Measurements from ENCODE around the gene ADAMTS18.
A peak's percentile ranks its signal among the peaks of the same experiment; 100 is the strongest.

Gene ADAMTS18

DNA sequence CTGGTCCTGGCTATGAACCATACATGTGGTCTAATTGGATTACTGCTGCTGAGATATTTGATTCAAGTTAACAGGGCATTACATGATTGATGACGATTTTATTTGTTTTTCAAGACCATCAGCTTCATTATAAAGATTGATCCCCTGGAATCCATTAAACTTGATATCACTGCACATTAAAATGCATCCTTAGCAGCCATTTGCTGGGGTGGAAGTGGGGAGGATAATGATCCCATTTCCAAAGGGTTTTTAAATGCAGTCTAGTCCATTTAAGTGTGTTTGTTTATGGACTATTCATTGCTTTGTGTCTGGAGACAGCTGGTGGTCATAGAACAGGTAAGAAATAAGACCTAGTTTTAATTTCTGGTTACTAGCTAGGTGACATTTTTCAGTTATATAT lies 40.9 kb downstream of the ADAMTS18 start:
- DNase-seq: no peak

DNA sequence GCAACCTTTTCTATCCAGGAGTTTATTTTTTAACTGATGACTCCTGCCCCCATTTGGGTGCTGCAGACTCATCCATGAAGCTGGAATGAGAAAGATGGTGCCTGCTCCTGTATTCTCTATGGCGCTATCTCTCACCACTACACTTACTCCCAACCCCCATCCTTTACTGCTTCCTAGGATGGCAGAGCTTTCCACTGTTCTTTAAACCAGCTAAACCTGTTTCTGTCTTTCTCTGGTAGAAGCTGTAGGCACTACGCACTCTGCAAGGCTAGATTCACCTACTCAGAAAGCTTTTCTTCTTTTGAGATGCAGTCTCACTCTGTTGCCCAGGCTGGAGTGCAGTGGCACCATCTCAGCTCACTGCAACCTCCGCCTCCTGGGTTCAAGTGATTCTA lies 47.0 kb downstream of the ADAMTS18 start:
- no peak for DNase-seq

DNA sequence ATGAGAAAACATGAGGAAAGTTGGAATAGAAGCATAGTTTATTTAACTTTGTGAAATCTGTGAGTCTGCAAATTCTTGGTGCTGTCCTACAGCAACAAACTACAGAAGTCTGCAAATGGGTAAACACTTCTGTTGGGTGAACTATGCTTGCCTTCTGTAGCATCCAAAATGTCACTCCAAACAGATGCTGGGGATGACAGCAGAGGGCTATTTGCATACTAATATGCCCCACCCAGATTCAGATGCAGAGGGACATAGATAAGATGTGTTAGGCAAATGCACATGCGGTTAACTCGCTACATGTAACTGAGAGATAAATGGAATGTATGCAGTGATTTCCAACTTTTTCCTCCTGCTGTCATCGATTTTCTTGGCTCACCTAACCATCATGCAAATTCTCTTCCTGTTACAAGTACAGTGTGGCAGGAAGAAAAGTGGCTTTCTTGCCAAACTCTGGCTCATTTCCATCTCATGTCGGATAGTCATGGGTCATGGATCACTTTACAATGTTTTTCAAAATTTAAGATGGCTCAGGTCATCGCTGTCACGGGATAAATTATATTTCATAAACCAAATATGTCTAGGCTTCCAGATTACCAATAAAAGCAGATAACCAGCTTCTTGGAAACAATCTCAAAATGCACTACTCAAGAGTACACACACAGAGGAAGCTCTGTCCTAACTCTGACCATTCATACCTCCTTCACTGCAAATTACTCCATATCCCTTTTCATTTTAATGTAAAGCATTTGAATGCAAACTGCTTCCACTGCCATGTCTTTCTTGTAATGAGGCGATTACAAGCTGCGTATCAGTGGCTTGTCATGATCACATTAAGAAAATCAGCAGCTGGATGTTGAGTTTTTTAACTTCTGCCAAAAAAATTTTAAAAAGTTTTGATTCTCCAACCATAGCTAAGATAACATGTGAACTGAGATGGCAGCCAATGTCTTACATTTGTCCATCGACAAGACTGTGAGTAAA lies 47.7 kb downstream of the ADAMTS18 start:
- no peak for DNase-seq

DNA sequence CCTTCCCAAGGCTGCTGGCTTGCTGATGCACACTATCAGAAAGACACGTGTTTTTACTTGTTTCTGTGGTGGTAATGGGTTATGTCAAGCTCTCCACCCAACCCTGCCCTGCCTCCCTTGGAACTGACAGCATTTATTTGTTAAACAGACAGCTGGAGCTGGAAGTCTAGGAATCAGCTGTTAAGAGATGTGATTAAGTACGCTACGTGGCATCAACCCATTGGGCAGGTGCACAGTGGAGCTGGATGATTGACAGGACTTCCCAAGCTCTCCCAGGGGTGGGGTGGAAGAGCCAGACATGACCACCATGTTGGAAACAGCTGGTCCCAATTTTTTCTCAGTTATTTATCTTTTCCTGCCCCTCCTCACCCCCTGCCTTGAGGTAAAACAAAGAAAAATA lies 49.4 kb downstream of the ADAMTS18 start:
- DNase-seq: no peak

DNA sequence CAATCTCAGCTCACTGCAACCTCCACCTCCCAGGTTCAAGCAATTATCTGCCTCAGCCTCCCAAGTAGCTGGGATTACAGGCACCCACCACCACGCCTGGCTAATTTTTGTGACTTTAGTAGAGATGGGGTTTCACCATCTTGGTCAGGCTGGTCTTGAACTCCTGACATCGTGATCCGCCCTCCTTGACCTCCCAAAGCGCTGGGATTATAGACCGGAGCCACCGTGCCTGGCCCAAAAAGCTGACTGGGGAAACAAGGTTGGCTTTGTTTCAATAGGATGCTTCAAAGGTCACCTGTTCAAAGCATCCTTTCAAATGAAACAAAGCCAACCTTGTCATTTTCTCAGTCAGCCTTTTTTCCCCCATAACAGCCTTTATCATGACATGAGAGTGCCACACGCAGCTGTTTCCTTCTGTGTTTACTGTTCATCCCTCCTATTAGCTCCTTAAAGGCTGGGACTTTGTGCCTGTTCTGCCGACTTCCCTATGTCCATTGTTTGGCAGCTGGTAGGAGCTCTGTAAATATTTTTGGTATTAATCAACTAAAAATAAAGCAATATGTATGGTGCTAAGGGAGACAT lies 51.1 kb downstream of the ADAMTS18 start:
- DNase-seq: no peak

DNA sequence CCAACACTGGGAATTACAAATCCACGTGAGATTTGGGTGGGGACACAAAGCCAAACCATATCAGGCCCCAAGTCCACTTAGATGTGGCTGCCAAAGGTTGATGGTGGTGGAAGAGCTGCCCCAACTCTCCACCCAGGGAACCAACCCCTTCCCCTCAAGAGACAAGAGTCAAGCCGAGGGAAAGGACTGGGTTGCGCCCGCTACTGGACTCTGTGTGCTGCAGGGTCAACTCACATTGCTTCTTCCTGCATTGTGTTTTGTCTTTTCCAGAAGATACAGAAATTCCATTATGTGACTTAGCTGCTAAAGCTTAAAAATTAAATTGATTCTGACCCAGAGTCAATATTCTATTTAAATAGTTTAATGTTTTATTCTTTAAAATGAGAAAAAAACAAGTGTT lies 58.5 kb downstream of the ADAMTS18 start:
- peak; percentile 37 for DNase-seq

DNA sequence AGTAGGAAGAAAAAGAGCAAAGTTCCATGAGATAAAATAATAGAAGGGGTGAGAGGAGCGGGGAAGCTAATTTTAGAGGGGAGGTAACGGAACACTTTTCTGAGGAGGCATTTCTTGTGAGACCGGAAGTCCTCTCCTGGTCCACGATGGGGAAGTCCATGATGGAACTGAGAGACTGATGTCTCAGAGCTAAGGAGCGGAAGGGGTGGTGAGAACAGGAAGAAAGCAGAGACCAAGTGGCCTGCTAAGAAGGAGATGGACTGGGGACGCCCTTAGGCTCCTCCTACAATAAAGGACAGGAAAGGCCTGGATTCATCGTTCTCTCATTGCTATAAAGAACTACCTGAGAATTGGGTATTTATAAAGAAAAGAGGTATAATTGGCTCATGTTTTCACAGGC lies 59.4 kb downstream of the ADAMTS18 start:
- DNase-seq: no peak

DNA sequence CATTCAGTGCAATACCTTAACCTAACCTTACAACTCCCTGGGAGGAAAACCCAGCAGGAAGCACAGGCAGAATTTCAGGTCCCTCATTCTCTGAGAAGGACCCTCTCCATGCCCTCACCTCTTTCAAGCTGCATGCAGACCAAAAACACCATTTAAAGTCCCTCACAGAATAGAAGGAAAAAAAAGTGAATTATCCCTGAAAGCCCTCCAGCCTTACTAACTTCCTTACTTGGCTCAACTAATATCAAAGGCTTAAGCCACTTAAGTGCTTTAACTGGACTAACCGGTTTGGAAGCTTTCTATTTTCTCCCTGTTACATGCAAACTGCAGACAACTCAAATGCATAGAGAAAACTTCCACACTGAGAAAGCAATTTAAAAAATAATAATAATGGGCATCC lies 60.5 kb downstream of the ADAMTS18 start:
- no peak for DNase-seq

DNA sequence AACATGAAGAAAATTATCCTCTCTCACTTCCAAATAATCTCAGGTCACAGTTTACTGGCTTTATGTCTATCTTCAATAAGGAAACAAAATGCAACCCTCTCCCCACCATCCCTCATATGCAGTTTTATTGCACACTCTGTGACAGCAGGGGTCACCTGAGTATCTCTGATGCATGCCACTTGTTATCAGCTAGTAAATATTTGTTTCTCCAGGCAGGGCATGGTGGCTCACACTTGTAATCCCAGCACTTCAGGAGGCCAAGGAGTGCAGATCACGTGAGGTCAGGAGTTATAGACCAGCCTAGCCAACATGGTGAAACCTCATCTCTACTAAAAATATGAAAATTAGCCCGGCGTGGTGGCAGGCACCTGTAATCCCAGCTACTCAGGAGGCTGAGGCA lies 61.1 kb downstream of the ADAMTS18 start:
- DNase-seq: no peak

DNA sequence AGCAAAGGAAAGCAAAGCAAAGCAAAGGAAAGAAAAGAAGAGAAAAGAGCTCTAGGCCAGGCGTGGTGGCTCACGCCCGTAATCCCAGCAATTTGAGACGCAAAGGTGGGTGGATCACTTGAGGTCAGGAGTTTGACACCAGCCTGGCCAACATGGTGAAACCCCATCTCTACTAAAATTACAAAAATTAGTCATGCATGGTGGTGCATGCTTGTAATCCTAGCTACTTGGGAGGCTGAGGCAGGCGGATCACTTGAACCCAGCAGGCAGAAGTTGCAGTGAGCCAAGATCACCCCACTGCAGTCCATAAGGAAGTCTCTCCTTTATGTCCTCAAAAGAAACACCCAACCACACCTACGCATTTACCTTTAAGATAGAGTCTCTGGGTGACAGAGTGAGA lies 70.1 kb downstream of the ADAMTS18 start:
- no peak for DNase-seq

DNA sequence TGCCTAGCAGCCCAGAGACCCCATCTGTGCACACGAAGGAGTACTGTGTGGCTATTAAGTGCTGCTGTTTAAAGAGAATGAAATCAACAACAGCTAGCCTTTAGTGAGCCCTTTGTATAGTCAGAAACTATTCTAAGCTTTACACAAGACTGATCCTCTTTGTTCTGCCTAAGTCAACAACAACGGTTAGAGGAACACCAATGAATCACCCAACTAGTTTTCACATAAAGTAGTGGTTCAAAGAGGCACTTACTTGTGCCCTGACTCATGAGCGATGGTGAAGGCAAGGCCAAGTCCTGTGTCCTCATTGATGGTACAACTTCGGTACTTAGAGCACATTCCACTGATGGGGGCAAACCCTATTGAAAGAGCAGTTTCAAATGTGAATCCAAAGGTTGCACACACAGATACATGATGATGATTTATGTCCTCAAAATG lies 75.8 kb downstream of the ADAMTS18 start:
- DNase-seq: no peak

DNA sequence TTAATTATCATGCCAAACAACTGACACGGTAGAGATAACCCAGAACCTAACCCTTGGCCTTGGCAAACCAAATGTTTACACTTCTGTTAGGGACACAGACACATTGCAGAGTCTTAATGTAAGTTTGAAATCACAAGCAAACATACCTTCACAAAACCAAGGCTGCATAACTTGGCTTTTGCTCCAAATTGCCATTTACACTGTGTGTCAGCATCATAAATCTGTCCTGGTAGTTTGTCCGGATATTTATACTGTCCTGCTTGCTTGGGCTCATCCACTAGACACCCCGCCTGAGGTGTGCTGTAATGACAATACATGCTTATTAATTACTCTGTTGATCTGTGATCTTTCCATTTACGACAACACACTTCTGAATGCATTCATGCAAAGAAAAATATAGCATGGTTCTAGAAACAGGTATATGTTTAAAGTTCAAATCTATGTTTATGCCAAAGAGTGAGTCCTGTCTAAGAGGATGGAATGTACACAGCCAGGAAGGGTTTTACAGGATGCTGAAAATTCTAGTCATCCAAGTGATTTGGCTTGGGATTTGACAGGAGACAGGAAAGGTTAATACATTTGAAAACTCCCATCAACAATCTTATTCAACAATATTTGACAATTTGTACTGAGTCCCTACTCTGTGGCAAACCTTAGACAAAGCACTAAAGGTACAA lies 81.1 kb downstream of the ADAMTS18 start:
- no peak for DNase-seq

DNA sequence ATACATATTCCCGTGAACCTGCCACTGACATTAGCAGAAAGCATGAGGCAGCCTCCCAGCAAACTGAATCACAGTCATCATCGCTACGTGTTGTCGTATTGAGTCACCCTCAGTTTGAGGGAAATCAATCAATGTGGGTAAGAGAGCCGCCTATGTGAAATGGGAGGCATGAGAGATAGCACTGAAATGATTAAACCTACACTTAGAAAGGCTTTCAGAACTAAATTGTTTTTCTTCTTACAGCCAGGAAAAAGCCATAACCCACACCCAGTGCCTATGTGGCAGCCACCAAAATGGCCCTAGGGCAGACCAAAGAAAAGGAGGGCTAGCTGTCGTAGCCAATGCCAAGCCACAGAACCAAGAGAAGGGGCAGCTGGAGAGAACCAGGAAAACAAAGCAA lies 90.5 kb downstream of the ADAMTS18 start:
- DNase-seq: no peak

DNA sequence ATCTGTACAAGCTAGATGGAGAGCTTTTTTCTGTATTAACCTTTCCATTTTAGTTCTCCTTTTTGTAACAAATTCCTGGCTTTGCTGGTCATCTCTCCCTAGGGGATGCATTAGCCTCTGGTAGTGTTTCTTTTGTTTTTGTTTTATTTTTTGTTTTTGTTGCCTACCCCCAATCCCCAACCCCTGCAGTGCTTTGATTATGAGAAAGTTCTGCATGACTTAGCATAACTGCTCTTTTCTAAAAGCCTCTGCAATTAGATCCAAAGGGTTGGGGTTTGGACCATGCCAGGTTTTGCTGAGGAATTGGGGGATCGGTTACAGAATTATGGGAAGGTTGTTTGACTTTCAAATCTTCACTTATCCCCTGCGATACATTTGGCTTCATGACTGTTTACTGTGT lies 98.2 kb downstream of the ADAMTS18 start:
- DNase-seq: no peak

DNA sequence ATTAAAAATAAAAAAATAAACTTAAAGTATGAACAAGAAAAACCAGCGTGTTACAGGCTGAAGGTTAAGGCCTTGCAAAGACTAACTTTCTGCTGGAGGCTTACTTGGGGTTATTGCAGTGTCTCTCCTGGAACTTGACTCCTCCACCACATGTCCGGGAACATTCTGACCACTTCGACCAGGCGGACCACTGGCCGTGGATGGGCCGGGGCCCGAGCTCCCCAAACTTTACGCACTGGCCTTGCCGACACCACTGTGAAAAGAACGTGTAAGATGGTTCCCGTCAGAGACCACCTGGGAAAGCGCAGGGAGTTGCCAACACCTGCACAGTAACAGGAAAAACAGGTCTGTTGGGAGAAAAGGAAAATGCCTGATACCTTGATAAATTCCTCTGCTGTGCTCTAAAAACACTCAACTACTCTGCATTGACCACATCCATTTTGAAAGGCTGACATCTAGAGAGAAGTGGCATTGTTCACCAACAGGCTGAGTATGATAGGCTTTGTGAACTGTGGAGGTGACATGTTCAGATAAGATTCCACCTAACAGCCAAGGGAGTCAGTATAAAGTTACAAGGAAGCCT lies 99.1 kb downstream of the ADAMTS18 start:
- no peak for DNase-seq

DNA sequence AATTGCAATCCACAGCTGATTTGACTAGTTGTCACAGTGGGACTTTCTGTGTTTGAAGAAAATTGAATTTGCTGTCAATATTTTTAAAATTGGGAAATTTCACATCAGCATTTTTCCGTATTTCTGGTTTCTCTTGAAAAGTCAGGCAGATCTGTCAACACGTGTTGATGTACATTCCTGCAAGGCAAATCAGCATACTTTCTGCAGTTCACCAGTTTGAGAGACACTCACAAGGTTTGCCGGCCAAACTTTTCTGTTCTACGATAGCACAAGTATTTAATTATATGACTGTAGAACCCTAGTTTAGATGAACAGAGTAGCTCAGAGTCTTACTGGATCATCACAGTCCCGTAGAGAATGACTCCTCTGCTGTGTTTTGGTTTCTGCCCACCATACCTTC lies 102.0 kb downstream of the ADAMTS18 start:
- no peak for DNase-seq

DNA sequence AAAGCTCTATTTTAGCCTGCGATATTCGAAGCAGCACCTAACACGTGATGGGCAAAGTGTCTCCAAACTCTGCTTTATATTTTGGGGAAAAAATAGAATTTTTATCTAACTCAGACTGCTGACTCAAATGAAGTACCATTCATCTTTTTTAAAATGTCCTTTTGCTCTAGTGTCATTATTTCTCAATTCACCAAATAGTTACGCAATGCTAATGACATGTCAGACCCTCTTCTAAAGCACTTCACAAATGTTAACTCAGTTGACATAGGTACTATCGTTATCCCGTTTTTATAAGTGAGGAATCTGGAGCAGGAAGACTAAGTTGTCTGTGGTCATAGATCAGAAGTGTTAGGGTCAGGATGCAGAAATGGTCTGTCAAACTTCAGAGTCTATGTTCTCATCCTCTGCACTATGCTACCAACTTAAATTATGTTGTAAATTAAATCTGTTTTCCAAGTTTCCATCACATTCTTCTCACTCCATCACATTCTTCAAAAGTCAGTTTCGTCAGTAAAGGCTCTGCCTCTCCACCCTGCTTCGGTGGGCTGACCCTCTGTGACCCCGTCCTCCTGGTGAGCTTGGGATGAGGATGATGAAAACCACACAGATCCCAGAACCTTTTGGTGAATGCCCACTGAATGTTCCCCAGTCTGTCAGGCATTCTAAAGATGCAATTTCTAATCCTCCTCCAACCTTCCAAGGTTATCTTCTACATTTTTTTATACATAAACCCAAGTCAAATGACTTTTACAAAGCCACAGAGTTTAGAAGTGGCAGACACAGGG lies 102.8 kb downstream of the ADAMTS18 start:
- no peak for DNase-seq

DNA sequence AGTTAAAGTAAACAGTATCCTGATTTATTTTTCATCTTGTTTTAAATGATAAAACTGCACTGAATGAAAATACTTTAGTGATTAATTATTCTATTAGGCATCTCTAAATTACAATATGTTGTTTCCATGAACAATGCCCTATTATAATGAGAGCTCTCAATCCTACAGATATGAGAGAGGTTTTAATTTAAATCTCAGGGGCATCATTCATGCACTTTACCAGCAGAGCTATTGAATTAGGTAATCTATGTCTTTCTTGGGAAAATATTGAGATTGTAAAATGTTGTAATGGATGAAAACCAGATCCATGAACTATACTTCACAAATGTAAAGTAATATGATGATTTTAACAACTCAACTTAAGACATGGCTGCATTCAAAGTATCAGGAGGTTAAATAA lies 103.8 kb downstream of the ADAMTS18 start:
- DNase-seq: no peak

DNA sequence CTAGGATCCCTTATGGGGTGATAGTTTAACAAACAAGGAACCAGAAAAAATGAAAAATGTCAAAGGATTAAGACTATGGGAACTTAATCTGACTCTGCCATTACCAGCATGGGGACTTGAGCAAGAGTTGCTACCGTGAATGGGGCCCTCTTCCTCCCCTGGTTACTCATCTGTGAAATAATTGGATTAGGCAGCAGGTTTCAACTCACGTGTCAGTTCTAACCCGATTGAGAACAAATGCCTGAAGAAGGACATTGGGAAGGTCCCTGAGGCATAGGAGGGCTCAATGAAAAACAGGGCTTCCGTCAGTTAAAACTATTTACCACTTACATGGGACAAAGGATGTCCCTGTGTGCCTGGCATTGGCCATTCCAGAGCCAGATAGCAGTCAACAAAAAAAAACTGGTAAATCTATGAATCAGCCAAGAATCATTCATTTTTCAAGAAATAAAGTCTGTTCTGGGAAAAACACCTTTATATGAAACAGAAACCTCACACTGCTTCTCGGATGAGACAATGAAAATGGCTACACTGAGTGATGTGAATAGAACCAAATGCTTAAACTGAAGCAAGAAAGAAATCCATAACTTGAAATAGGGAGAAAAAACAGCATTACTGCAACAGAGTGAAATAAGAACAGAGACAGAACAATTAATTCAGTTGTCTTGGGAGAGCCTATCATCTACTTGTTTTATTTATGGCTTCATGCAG lies 104.3 kb downstream of the ADAMTS18 start:
- peak; percentile 6 for DNase-seq

DNA sequence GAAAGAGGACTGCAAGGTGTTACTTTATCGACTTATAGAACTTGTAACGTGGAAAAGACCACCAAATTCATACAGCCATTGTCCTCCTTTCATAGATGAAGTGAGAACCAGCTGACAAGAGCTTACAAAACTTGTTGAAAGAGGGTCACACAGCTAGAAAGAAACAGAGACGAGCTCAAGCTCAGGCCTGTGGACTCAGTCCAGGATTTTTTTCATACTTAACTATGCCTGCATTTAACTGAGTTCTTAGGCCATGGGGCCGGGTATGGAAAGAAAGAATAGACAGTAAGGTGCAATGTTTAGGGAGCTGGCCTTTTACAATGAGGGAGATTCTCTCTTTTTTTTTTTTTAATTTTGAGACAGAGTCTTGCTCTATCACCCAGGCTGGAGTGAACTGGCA lies 106.1 kb downstream of the ADAMTS18 start:
- no peak for DNase-seq

DNA sequence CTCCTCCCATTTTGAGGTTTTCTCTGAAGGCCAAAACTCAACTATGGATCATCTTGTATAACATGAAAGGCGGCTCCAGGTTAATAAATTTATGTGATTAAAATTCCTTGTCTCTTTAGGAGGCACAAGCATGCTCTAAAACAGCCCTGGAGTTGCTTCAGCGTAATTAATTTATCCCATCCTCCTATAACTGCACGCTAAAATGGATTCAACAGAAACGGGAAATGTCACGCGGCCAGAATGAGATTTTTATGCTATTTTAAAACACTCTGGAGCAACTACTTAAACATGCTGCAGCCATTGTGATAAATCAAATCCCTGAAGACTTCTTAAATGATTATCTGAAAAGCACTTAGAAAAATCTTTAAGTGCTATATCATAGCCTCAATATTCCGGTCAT lies 106.6 kb downstream of the ADAMTS18 start:
- DNase-seq: no peak

DNA sequence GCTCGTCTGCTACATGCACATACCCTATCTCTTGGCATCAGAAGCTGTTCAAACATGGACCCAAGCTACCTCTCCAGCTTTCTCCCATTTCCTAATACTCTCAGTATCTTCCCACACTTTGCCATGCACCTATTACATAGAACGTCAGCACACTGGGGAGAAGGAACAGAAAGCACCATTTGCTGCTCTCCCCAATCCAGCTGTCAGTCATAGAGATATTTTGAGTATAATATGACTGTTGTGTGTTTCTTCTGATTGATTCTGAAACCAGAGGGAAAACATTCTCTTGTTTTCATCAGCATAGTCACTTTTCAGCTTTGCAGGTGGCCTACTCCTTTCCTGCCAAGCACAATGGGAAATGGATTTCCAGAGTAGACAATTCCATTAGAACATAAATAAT lies 107.1 kb downstream of the ADAMTS18 start:
- DNase-seq: no peak

Measured in stimulated activated CD4-positive, alpha-beta T cell treated with anti-CD3 and anti-CD28 coated beads, Interleukin-15, amount 100 ng/mL, for 24 hours (primary cell).